ENCODE measurements around the gene HPSE2. TPM values are rescaled to one million over a fixed set of nuclear protein-coding genes. Genes with fewer than 3 reads are reported as not detected.

HPSE2 gene
- total RNA-seq, 1 donor from 2014 or later, result 0.10 TPM

DNA sequence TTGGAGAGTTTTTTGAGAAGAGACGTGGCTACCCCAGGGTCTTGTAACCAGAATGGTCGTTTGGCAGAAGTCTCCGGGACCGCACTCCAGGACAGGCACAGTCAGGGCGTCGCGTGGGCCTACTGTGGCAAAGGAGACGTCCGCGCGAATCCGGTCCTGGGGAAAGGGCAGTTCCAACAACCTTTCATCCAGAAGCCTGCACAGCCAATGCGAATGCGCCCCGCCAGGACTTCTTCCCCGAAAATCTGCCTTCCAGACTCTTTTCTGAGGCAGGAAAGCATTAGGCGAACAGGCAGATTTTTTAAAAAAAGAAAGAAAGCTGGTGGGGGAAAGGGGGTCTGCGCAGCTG lies 2.0 kb downstream of the HPSE2 start:
- TF ChIP-seq, protein P1, sequence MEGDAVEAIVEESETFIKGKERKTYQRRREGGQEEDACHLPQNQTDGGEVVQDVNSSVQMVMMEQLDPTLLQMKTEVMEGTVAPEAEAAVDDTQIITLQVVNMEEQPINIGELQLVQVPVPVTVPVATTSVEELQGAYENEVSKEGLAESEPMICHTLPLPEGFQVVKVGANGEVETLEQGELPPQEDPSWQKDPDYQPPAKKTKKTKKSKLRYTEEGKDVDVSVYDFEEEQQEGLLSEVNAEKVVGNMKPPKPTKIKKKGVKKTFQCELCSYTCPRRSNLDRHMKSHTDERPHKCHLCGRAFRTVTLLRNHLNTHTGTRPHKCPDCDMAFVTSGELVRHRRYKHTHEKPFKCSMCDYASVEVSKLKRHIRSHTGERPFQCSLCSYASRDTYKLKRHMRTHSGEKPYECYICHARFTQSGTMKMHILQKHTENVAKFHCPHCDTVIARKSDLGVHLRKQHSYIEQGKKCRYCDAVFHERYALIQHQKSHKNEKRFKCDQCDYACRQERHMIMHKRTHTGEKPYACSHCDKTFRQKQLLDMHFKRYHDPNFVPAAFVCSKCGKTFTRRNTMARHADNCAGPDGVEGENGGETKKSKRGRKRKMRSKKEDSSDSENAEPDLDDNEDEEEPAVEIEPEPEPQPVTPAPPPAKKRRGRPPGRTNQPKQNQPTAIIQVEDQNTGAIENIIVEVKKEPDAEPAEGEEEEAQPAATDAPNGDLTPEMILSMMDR (IDR thresholded peaks at IDR 0.05; ENCODE audit: unreplicated experiment), result no peak
- Mint-ChIP-seq H3K9me3 (ENCODE audit: low read depth) (no peaks in the 10 kb centered on the region), H3K4me1 (ENCODE audit: low read depth) (peaks cover 12% of the 10 kb centered on the region), H3K27ac (peak overlapping the region; percentile 59), H3K4me3 (ENCODE audit: low read depth) (peak overlapping the region; percentile 45), H3K27me3 (peaks cover 98% of the 10 kb centered on the region), H3K36me3 (ENCODE audit: insufficient read depth) (no peaks in the 10 kb centered on the region)
- DNase-seq (ENCODE audit: low spot score, unreplicated experiment), result no peak

DNA sequence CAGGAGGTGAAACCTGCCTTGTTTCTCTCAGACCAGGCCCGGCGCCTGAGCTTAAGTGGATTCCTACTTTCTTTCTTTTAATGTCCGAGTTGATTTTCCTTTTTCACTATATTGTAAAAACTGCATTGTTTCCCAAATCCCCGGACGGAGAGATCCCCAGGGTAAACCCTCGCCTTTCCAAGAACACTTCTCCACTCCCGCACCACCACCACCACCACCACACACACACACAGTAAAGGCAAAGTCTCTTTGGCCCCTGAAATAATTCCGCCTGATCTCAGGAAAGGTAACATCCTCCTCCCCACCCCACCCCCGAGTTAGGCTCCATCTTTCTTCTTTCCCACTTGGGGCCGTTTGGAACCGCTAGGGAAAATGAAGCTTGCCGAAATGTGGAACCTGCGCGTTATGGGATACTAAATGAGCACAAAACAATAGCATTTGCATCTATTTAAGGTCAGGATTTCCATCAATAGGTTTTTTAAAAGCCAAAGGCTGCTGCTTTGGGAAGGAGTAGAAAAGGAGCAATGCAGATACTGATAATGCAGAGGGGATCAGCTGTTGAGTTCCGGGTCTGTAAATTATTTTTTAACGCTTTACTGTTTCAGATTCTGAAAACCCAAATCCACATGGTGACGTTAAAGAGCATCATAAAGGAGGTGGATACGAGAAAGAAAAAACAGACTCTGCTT lies 2.5 kb downstream of the HPSE2 start:
- no peaks in the 10 kb centered on the region for H3K9me3 Mint-ChIP-seq (ENCODE audit: low read depth)
- TF ChIP-seq, protein P1 (IDR thresholded peaks at IDR 0.05; ENCODE audit: unreplicated experiment), result no peak
- no peak overlapping the region for H3K27ac Mint-ChIP-seq
- no peak for DNase-seq (ENCODE audit: low spot score, unreplicated experiment)
- no peak overlapping the region for H3K4me3 Mint-ChIP-seq (ENCODE audit: low read depth)
- H3K4me1 Mint-ChIP-seq (ENCODE audit: low read depth), result peaks cover 12% of the 10 kb centered on the region
- peaks cover 98% of the 10 kb centered on the region for H3K27me3 Mint-ChIP-seq
- no peaks in the 10 kb centered on the region for H3K36me3 Mint-ChIP-seq (ENCODE audit: insufficient read depth)

DNA sequence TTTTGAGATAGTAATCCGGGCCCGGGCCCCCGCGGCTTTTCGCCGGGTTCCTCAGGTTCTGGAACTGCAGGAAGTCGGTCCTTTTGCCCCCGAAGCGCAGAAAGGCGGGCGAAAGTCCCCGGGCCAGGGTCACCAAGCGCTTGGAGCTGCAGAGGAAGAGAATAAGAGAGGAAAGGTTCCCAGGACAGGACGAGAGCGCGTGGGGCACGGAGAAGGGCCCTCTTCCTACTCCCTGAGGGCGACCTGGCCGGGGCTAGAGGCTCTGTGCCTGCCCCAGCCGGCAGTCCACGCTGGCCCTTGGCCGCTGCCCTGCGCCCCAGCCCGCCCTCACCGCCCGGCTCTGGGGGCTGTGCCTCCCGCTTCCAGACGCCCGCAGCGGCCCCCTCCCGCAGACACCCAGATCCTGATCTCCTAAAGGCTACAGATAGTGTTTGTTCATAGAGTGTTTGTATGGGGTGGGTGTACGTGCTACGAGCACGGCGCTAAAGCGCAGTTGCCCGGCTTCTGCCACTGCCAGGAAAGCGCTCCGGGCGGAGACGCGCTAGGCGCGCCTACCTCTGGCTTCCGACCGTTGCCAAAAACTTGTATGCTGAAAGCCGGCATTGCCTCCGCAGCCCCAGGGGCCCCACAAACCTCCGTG lies 3.2 kb downstream of the HPSE2 start:
- TF ChIP-seq, protein P1 (IDR thresholded peaks at IDR 0.05; ENCODE audit: unreplicated experiment), result no peak
- no peaks in the 10 kb centered on the region for H3K9me3 Mint-ChIP-seq (ENCODE audit: low read depth)

GRCh38 chr10:99224766-99225165 lies 10.9 kb downstream of the HPSE2 start:
- peaks cover 5% of the 10 kb centered on the region for H3K4me1 Mint-ChIP-seq (ENCODE audit: low read depth)
- H3K9me3 Mint-ChIP-seq (ENCODE audit: low read depth), result no peaks in the 10 kb centered on the region
- H3K36me3 Mint-ChIP-seq (ENCODE audit: insufficient read depth), result no peaks in the 10 kb centered on the region
- H3K27ac Mint-ChIP-seq, result no peak overlapping the region
- no peak overlapping the region for H3K4me3 Mint-ChIP-seq (ENCODE audit: low read depth)
- DNase-seq (ENCODE audit: low spot score, unreplicated experiment), result no peak
- TF ChIP-seq, protein P1 (IDR thresholded peaks at IDR 0.05; ENCODE audit: unreplicated experiment), result no peak
- peaks cover 49% of the 10 kb centered on the region for H3K27me3 Mint-ChIP-seq

More for the DNA sequence above, 3.2 kb downstream of the HPSE2 start:
- H3K4me3 Mint-ChIP-seq (ENCODE audit: low read depth), result no peak overlapping the region
- peaks cover 12% of the 10 kb centered on the region for H3K4me1 Mint-ChIP-seq (ENCODE audit: low read depth)
- no peak for DNase-seq (ENCODE audit: low spot score, unreplicated experiment)
- peaks cover 97% of the 10 kb centered on the region for H3K27me3 Mint-ChIP-seq
- no peaks in the 10 kb centered on the region for H3K36me3 Mint-ChIP-seq (ENCODE audit: insufficient read depth)
- no peak overlapping the region for H3K27ac Mint-ChIP-seq

DNA sequence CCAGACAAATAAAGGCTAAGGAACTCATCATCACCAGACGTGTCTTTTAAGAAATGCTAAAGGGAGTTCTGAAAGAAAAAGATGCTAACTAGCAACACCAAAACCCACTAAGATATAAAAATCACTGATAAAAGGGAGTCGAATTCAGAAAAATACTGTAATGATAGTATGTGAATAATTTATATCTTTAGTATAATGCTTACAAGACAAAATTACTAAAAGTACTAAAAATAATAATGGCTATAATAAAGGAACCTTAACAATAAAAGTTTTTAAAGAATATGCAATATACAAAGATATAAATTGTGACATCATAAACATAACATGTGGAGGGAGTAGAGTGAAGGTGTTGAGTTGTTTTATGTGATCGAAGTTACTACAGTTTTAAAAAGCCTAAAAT lies 28.3 kb downstream of the HPSE2 start:
- no peak overlapping the region for H3K4me3 Mint-ChIP-seq (ENCODE audit: low read depth)
- no peak overlapping the region for H3K27ac Mint-ChIP-seq
- H3K36me3 Mint-ChIP-seq (ENCODE audit: insufficient read depth), result no peaks in the 10 kb centered on the region
- DNase-seq (ENCODE audit: low spot score, unreplicated experiment), result no peak
- peaks cover 13% of the 10 kb centered on the region for H3K9me3 Mint-ChIP-seq (ENCODE audit: low read depth)
- peaks cover 2% of the 10 kb centered on the region for H3K27me3 Mint-ChIP-seq
- TF ChIP-seq, protein P1 (IDR thresholded peaks at IDR 0.05; ENCODE audit: unreplicated experiment), result no peak
- H3K4me1 Mint-ChIP-seq (ENCODE audit: low read depth), result no peaks in the 10 kb centered on the region
